Mucosa of stomach (tissue), 1 donor: ENCODE data around the gene ITGA1.
A peak's percentile ranks its signal among the peaks of the same experiment; 100 is the strongest.

Source experiments
- H3K27me3 ChIP-seq: one replicate; pipeline ENCODE4 v1.7.0; 2013; ENCODE audit warnings: mild to moderate bottlenecking, low read length; ENCODE audit not compliant: control insufficient read depth, insufficient read depth
- H3K36me3 ChIP-seq: one replicate; pipeline ENCODE4 v1.7.0; 2013; ENCODE audit warnings: low read length; ENCODE audit not compliant: control insufficient read depth, insufficient read depth
- H3K4me1 ChIP-seq: one replicate; pipeline ENCODE4 v1.7.0; 2013; ENCODE audit warnings: mild to moderate bottlenecking, low read length; ENCODE audit not compliant: control insufficient read depth, insufficient read depth
- H3K4me3 ChIP-seq: one replicate; pipeline ENCODE4 v1.7.0; 2013; ENCODE audit warnings: low read length
- H3K9ac ChIP-seq: one replicate; pipeline ENCODE4 v1.7.0; 2013; ENCODE audit warnings: mild to moderate bottlenecking, low read length, moderate library complexity
- H3K9me3 ChIP-seq: one replicate; pipeline ENCODE4 v1.7.0; 2013; ENCODE audit warnings: mild to moderate bottlenecking, low read length, moderate library complexity; ENCODE audit not compliant: control insufficient read depth
- donor health status: Pancreatic carcinoma.

ITGA1 gene

DNA sequence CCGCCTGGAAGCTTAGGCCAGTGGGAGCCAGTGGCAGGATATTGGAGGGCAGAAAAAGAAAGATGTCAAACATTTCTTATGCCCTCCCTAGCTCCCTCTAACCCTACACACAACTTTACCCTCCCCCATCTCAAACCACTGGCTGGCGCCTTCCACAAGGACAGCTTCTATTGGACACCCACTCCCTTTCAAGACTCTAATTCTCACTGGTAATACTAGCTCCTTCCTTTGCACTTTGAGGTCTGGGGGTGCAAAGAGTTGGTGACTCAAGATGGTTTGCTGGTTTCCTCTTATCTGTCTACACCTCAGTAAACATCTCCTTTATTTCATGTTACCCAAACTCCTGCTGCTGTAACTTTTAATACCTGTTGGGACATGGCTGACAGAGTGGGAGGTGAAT, 11.6 kb upstream of the ITGA1 start:
- no peaks in the 10 kb centered on the region for H3K27me3 ChIP-seq

DNA sequence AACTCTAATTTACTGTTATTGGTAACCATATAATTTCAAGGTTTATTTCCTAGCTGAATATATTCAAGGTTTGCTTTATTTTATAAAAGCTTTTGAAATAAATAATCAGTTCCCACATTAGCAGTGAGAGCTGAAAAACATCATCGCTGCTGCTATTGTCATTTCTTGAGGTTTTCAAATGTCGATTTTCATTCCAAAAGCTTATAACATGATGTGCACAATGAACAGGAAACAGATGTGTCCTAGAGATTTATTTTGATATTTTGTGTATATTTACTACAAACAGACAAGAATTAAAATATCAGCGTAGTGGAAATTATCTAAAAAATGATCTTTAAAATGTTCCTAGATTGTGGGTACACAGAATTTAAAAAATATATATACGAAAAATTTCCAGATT, 10.5 kb upstream of the ITGA1 start:
- H3K27me3 ChIP-seq = no peaks in the 10 kb centered on the region
- H3K9ac ChIP-seq = no peak overlapping the region
- H3K36me3 ChIP-seq = no peaks in the 10 kb centered on the region
- no peak overlapping the region for H3K4me3 ChIP-seq
- H3K9me3 ChIP-seq = no peaks in the 10 kb centered on the region
- H3K4me1 ChIP-seq = no peaks in the 10 kb centered on the region

More for the DNA sequence above, 11.6 kb upstream of the ITGA1 start:
- Histone ChIP-seq H3K4me3 (no peak overlapping the region), H3K9me3 (no peaks in the 10 kb centered on the region), H3K9ac (no peak overlapping the region), H3K36me3 (no peaks in the 10 kb centered on the region), H3K4me1 (no peaks in the 10 kb centered on the region)

GRCh38 chr5:52778781-52779180, 8.9 kb upstream of the ITGA1 start:
- H3K36me3 ChIP-seq = no peaks in the 10 kb centered on the region
- no peak overlapping the region for H3K4me3 ChIP-seq
- no peaks in the 10 kb centered on the region for H3K4me1 ChIP-seq
- H3K9ac ChIP-seq = no peak overlapping the region
- no peaks in the 10 kb centered on the region for H3K27me3 ChIP-seq
- H3K9me3 ChIP-seq = no peaks in the 10 kb centered on the region

GRCh38 chr5:52779213-52779612, 8.5 kb upstream of the ITGA1 start:
- no peaks in the 10 kb centered on the region for H3K4me1 ChIP-seq
- H3K9me3 ChIP-seq = no peaks in the 10 kb centered on the region
- no peaks in the 10 kb centered on the region for H3K27me3 ChIP-seq
- no peak overlapping the region for H3K4me3 ChIP-seq
- H3K36me3 ChIP-seq = no peaks in the 10 kb centered on the region
- no peak overlapping the region for H3K9ac ChIP-seq

- Histone ChIP-seq H3K4me1 (peaks cover 2% of the 10 kb centered on the region), H3K9me3 (no peaks in the 10 kb centered on the region), H3K9ac (no peak overlapping the region), H3K4me3 (no peak overlapping the region), H3K36me3 (no peaks in the 10 kb centered on the region), H3K27me3 (peaks cover 2% of the 10 kb centered on the region)
Measured at GRCh38 chr5:52783226-52783959, 4.3 kb upstream of the ITGA1 start.

- H3K27me3 ChIP-seq = peaks cover 4% of the 10 kb centered on the region
- H3K9ac ChIP-seq = no peak overlapping the region
- peaks cover 4% of the 10 kb centered on the region for H3K4me1 ChIP-seq
- H3K4me3 ChIP-seq = no peak overlapping the region
- H3K36me3 ChIP-seq = no peaks in the 10 kb centered on the region
- H3K9me3 ChIP-seq = no peaks in the 10 kb centered on the region
Measured at GRCh38 chr5:52784737-52785136, 3.0 kb upstream of the ITGA1 start.

- H3K9me3 ChIP-seq = no peaks in the 10 kb centered on the region
- H3K27me3 ChIP-seq = peaks cover 4% of the 10 kb centered on the region
- no peak overlapping the region for H3K9ac ChIP-seq
- H3K4me1 ChIP-seq = peaks cover 4% of the 10 kb centered on the region
- H3K36me3 ChIP-seq = no peaks in the 10 kb centered on the region
- no peak overlapping the region for H3K4me3 ChIP-seq
Measured at GRCh38 chr5:52786391-52786790, 1.3 kb upstream of the ITGA1 start.

DNA sequence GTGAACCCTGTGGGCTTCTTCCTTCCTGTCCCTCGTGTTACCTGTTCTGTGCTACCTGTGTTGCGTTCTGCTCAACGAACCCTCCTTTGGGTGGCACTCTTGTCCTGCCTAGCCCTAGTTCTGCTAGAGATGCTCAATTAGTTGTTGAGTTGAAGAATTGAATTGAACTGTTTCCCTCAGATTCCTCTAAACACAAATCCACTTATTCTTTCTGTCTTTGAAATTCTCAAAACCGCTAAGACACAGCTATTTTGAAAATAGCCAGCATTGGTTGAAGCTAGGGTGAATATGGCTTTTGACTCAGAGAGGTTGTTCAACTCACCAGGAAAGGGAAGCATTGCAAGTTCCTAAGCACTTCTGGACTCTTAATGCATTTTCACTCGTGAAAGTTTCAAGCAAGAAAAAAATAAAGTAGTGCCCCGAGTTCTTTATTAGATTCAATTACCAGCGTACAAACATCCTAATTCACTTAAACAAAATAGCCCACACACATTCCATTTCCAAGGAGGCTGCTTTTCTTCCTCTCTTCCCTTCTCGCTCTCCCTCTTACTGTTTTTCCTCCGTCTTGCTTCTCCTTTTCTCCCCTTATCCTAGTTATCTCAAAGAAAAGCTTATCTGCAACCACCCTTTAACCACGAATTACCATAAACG, 642 bp upstream of the ITGA1 start:
- H3K9ac ChIP-seq = peak overlapping the region; percentile 16
- peaks cover 4% of the 10 kb centered on the region for H3K4me1 ChIP-seq
- no peak overlapping the region for H3K4me3 ChIP-seq
- H3K9me3 ChIP-seq = no peaks in the 10 kb centered on the region
- H3K36me3 ChIP-seq = no peaks in the 10 kb centered on the region
- H3K27me3 ChIP-seq = peaks cover 4% of the 10 kb centered on the region

- peaks cover 4% of the 10 kb centered on the region for H3K27me3 ChIP-seq
- peak overlapping the region; percentile 68 for H3K9ac ChIP-seq
- no peaks in the 10 kb centered on the region for H3K36me3 ChIP-seq
- H3K4me1 ChIP-seq = peaks cover 4% of the 10 kb centered on the region
- H3K9me3 ChIP-seq = no peaks in the 10 kb centered on the region
- peak overlapping the region; percentile 64 for H3K4me3 ChIP-seq
Measured at GRCh38 chr5:52788505-52788821, 747 bp downstream of the ITGA1 start.

DNA sequence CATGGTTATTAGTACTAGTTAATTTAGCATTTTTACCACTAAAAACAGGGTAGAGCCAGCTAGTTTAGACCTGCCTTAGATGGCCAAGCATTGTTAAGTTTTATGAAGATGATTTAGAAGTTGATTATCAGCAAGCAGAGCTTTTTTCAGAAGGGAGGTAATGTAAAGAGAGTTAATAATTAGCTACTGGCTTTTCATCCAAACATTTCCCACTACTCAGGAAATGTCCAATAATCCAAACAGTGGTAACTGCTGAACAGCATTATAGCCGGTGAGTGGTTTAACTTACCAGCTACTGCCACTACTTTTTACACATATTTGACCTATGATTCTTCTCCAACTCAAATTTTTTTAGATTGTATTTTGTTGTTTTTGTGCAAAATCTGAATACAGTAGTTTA, 1.7 kb downstream of the ITGA1 start:
- Histone ChIP-seq H3K36me3 (no peaks in the 10 kb centered on the region), H3K9ac (no peak overlapping the region), H3K4me1 (peaks cover 4% of the 10 kb centered on the region), H3K4me3 (no peak overlapping the region), H3K9me3 (no peaks in the 10 kb centered on the region), H3K27me3 (peaks cover 4% of the 10 kb centered on the region)

GRCh38 chr5:52789851-52790250, 2.1 kb downstream of the ITGA1 start:
- H3K36me3 ChIP-seq = no peaks in the 10 kb centered on the region
- H3K27me3 ChIP-seq = peaks cover 4% of the 10 kb centered on the region
- no peak overlapping the region for H3K4me3 ChIP-seq
- peaks cover 9% of the 10 kb centered on the region for H3K4me1 ChIP-seq
- no peaks in the 10 kb centered on the region for H3K9me3 ChIP-seq
- no peak overlapping the region for H3K9ac ChIP-seq

GRCh38 chr5:52791366-52791765, 3.6 kb downstream of the ITGA1 start:
- no peaks in the 10 kb centered on the region for H3K9me3 ChIP-seq
- H3K36me3 ChIP-seq = no peaks in the 10 kb centered on the region
- no peak overlapping the region for H3K9ac ChIP-seq
- peaks cover 4% of the 10 kb centered on the region for H3K27me3 ChIP-seq
- no peak overlapping the region for H3K4me3 ChIP-seq
- peaks cover 9% of the 10 kb centered on the region for H3K4me1 ChIP-seq
